GM12878 (cell line): Measurements from ENCODE around the gene L1CAM. TPM values are rescaled to one million over a fixed set of nuclear protein-coding genes. Genes with fewer than 3 reads are reported as not detected.

ENCODE experiments used
- ATAC-seq: fragments of 200-7000 bp; cut with Tn5 transposase; 3 replicates; pipeline ENCODE4 v1.9.1; 2020; ENCODE audit warnings: mild to moderate bottlenecking, moderate library complexity
- BruUV-seq: library from RNA; stranded (reverse); fragments of 400-500 nt; replicated peaks from 2 replicates; lab custom pipeline; 2021; lab: Mats Ljungman, UMichigan
- CTCF ChIA-PET: fragments of 300-600 bp; sonication (Branson Sonifier 250); formaldehyde crosslinking; extraction: SDS; loops from one replicate; lab custom pipeline; 2021; ENCODE audit warnings: inconsistent platforms; lab: Yijun Ruan, JAX
- POLR2A ChIA-PET: fragments of 350-600 bp; formaldehyde crosslinking; extraction: SDS; loops from one replicate; lab custom pipeline; 2021; ENCODE audit warnings: inconsistent platforms; lab: Charles Lee
- RAD21 ChIA-PET: fragments of 300-600 bp; sonication (Branson Sonifier 250); formaldehyde crosslinking; loops from one replicate; lab custom pipeline; 2023; ENCODE audit warnings: antibody characterized with exemption; ENCODE audit not compliant: unreplicated experiment; lab: Charles Lee
- SMC1A ChIA-PET: fragments of 300-600 bp; sonication (Branson Sonifier 250); formaldehyde crosslinking; loops from one replicate; lab custom pipeline; 2023; ENCODE audit not compliant: unreplicated experiment, uncharacterized antibody; lab: Charles Lee
- DNase-seq: peaks from one replicate; pipeline ENCODE4 v3.0.0-alpha.2; 2011; ENCODE audit warnings: low read depth, low spot score
- FAIRE-seq: peaks from 3 replicates; lab custom pipeline; 2011; peaks lifted over from hg19 to GRCh38; lab: Jason Lieb, UNC
- H2AFZ ChIP-seq: 2 replicates; pipeline ENCODE4 v1.6.0; 2011; ENCODE audit warnings: low read depth, low read length, control low read depth; ENCODE audit not compliant: control insufficient read depth
- H3K27ac ChIP-seq: 2 replicates; pipeline ENCODE4 v1.5.1; 2011; ENCODE audit warnings: control low read depth; ENCODE audit not compliant: control insufficient read depth, insufficient read depth
- H3K27me3 ChIP-seq, 2 experiments: replicated peaks in 1 of 2; 2 replicates each; pipeline versions ENCODE4 v1.6.0 to v1.6.1; 2011; ENCODE audit warnings: low read length in 1 of 2; ENCODE audit not compliant: control insufficient read depth in 2 of 2, insufficient read depth in 2 of 2
- H3K36me3 ChIP-seq, 2 experiments: 2 replicates each; pipeline ENCODE4 v1.5.1; 2011; ENCODE audit warnings: low read length in 1 of 2; ENCODE audit not compliant: control insufficient read depth in 2 of 2, insufficient read depth in 2 of 2
- H3K4me1 ChIP-seq: 2 replicates; pipeline ENCODE4 v1.6.1; 2011; ENCODE audit warnings: mild to moderate bottlenecking, low read length, moderate library complexity, mixed read lengths; ENCODE audit not compliant: control insufficient read depth, insufficient read depth
- H3K4me2 ChIP-seq: 2 replicates; pipeline ENCODE4 v1.6.0; 2011; ENCODE audit warnings: control low read depth; ENCODE audit not compliant: control insufficient read depth, insufficient read depth
- H3K4me3 ChIP-seq: fragments of 200-600 bp; sonication (generic); 2 replicates; pipeline ENCODE4 v1.5.1; 2016
- H3K79me2 ChIP-seq: 2 replicates; pipeline ENCODE4 v1.6.0; 2011; ENCODE audit warnings: low read length; ENCODE audit not compliant: control insufficient read depth, insufficient read depth
- H3K9ac ChIP-seq: 2 replicates; pipeline ENCODE4 v1.8.0; 2011; ENCODE audit warnings: low read length, control low read depth, mixed read lengths; ENCODE audit not compliant: control insufficient read depth, insufficient read depth
- H3K9me3 ChIP-seq: replicated peaks from 3 replicates; pipeline ENCODE4 v1.5.1; 2011; ENCODE audit warnings: mild to moderate bottlenecking, low read length; ENCODE audit not compliant: control insufficient read depth, insufficient read depth
- H4K20me1 ChIP-seq: 2 replicates; pipeline ENCODE4 v1.6.0; 2011; ENCODE audit not compliant: control insufficient read depth, insufficient read depth
- ASH2L ChIP-seq: fragments of 300-600, 200-600 bp; sonication (generic); IDR thresholded peaks from 2 replicates; pipeline ENCODE4 v1.6.1; 2017; ENCODE audit warnings: low read depth, mild to moderate bottlenecking, borderline replicate concordance
- HDAC6 ChIP-seq: fragments of 200-600 bp; sonication (generic); IDR thresholded peaks from one replicate; pipeline ENCODE4 v1.8.0; 2017; ENCODE audit warnings: antibody characterized with exemption; ENCODE audit not compliant: unreplicated experiment
- NFYA ChIP-seq: IDR thresholded peaks from 2 replicates; pipeline ENCODE4 v1.6.1; 2011; ENCODE audit warnings: low read depth, mild to moderate bottlenecking, low read length, improper control_type of control experiment, borderline replicate concordance
- NFYB ChIP-seq: IDR thresholded peaks from 2 replicates; pipeline ENCODE4 v1.6.1; 2011; ENCODE audit warnings: low read depth, mild to moderate bottlenecking, low read length, improper control_type of control experiment, moderate library complexity; ENCODE audit not compliant: insufficient read depth
- NR2C1 ChIP-seq: fragments of 450-650 bp; IDR thresholded peaks from 2 replicates; pipeline ENCODE4 v1.6.1; 2017; ENCODE audit warnings: antibody characterized with exemption, mild to moderate bottlenecking, moderate library complexity
- PML ChIP-seq: IDR thresholded peaks from 2 replicates; pipeline ENCODE4 v1.6.1; 2012; ENCODE audit warnings: low read length, inconsistent platforms
- RB1 ChIP-seq: fragments of 450-650 bp; formaldehyde crosslinking; IDR thresholded peaks from 2 replicates; pipeline ENCODE4 v1.6.1; 2017; ENCODE audit warnings: mild to moderate bottlenecking, borderline replicate concordance
- RELA ChIP-seq: fragments of 450-650 bp; IDR thresholded peaks from 2 replicates; pipeline ENCODE4 v1.8.0; 2014; ENCODE audit warnings: borderline replicate concordance; ENCODE audit not compliant: partially characterized antibody
- ZNF384 ChIP-seq: IDR thresholded peaks from 2 replicates; pipeline ENCODE4 v1.6.1; 2012; ENCODE audit warnings: low read depth, mild to moderate bottlenecking, low read length, improper control_type of control experiment, borderline replicate concordance
- WGBS: methylation state at CpG from one replicate; pipeline ENCODE4 v1.1.6; 2016; ENCODE audit warnings: low lambda C conversion rate; ENCODE audit not compliant: insufficient replicate concordance, insufficient coverage; ENCODE audit errors: missing lambda C conversion rate; 5-methylcytosine and 5-hydroxymethylcytosine counted together
- in situ Hi-C: fragments of 300-500 bp; cut with MboI; formaldehyde crosslinking; loops from 9 replicates; pipeline ENCODE4 v1.14.3; 2018; ENCODE audit warnings: mixed read lengths
- intact Hi-C: fragments of 100-400 bp; cut with micrococcal nuclease; formaldehyde crosslinking; loops from one replicate; pipeline ENCODE4 v1.14.2; 2022; ENCODE audit not compliant: unreplicated experiment
- polyA plus RNA-seq, 11 experiments: library from polyadenylated mRNA; depleted of rRNA in 4 of 11; unstranded in 6 of 11; stranded (reverse) in 5 of 11; fragments of >200 nt; fragmentation: Nextera tagmentation in 4 of 11; fragmentation: Illumina TruSeq in 1 of 11; extraction: Ambion mirVana in 4 of 11; extraction: Trizol in 1 of 11; gene quantifications; 1 replicate in 1 of 11; 2 replicates in 10 of 11; pipeline versions ENCODE4 v1.2.1 to v1.2.3, GENCODE V29; 2011 to 2016; ENCODE audit warnings: inconsistent platforms in 2 of 11, missing spikeins in 2 of 11, low read depth in 1 of 11
- total RNA-seq, 4 experiments: library from RNA; depleted of rRNA in 3 of 4; stranded (reverse); fragments of >200 nt in 3 of 4; fragmentation: Illumina TruSeq in 1 of 4; extraction: Trizol in 1 of 4; gene quantifications; 2 replicates each; pipeline versions ENCODE4 v1.2.1 to v1.2.3, GENCODE V29; 2013 to 2021
- TF ChIP-seq, protein P1 (sequence below): fragments of 450-650 bp; formaldehyde crosslinking; IDR thresholded peaks from 2 replicates; pipeline ENCODE4 v1.5.0; 2022; ENCODE audit warnings: mild to moderate bottlenecking, missing genetic modification characterization

Gene L1CAM
- total and polyA plus RNA-seq, 10 of the 15 experiments (the other 5 are each of a cell fraction or from before 2014, with no cell fraction given) = 0.01 to 0.64 (median 0.09) TPM; not detected in 5

DNA sequence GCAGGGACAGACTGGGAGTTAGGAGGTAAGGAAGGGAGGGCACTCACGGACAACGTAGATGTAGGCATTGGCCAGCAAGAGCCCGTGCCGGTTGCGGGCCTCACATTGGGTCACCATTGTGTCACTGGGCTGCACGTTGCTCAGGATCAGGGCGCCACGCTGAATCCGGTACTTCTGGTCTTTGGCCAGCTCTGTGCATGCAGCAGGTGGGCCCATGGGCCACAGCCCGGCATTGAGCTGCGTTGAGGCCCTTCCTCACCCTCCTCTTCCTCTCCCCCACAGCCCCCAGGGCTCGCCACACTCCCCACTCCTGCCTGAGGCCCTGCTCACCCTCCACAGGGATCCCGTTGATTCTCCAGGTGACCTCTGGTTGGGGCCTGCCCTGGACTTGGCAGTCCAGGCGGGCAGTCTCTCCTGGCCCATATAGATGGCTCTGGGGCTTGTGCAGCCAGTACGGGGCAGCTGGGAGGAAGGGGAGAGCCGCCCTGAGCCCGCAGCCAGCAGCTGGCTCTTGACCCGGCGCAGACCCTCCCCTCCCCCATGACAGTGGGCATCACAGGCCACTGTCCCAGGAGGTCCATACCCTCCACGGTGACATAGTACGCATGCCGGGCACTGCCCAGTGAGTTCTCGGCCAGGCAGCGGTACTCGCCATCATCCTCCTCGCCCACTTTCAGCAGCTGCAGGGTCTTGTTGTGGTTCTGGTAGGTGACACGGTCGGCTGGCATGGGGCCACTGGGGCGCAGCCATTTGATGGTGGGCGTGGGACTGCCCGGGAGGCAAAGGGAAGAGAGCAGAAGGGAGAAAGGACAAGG is 16.3 kb downstream of the L1CAM start (continued):
- TF ChIP-seq, protein P1, sequence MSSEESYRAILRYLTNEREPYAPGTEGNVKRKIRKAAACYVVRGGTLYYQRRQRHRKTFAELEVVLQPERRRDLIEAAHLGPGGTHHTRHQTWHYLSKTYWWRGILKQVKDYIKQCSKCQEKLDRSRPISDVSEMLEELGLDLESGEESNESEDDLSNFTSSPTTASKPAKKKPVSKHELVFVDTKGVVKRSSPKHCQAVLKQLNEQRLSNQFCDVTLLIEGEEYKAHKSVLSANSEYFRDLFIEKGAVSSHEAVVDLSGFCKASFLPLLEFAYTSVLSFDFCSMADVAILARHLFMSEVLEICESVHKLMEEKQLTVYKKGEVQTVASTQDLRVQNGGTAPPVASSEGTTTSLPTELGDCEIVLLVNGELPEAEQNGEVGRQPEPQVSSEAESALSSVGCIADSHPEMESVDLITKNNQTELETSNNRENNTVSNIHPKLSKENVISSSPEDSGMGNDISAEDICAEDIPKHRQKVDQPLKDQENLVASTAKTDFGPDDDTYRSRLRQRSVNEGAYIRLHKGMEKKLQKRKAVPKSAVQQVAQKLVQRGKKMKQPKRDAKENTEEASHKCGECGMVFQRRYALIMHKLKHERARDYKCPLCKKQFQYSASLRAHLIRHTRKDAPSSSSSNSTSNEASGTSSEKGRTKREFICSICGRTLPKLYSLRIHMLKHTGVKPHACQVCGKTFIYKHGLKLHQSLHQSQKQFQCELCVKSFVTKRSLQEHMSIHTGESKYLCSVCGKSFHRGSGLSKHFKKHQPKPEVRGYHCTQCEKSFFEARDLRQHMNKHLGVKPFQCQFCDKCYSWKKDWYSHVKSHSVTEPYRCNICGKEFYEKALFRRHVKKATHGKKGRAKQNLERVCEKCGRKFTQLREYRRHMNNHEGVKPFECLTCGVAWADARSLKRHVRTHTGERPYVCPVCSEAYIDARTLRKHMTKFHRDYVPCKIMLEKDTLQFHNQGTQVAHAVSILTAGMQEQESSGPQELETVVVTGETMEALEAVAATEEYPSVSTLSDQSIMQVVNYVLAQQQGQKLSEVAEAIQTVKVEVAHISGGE (CRISPR knock-in tag) = no peak
- no peak for TF ChIP-seq RELA
- no peak for TF ChIP-seq HDAC6

- DNase-seq (no peak), ATAC-seq (no peak), FAIRE-seq (no peak)
- RAD21 ChIA-PET = no interaction called here
- intact Hi-C loops (no loop called here), in situ Hi-C loops (no loop called here)
- Histone ChIP-seq H3K4me1 (no peaks in the 10 kb centered on the region), H3K9me3 (no peaks in the 10 kb centered on the region), H3K27me3 (peaks cover 0 to 2% of the 10 kb centered on the region in 2 experiments; a peak in 2 of 4 replicates), H3K27ac (no peak overlapping the region), H3K36me3 (no peaks in the 10 kb centered on the region), H2AFZ (no peak overlapping the region), H3K9ac (no peak overlapping the region), H3K79me2 (no peaks in the 10 kb centered on the region), H3K4me2 (no peak overlapping the region), H4K20me1 (no peaks in the 10 kb centered on the region), H3K4me3 (no peak overlapping the region)
- SMC1A ChIA-PET = no interaction called here
- WGBS = 38% methylated on average over 26 of the region's 26 CpGs
- CTCF ChIA-PET = no interaction called here
- POLR2A ChIA-PET = no interaction called here
- TF ChIP-seq ASH2L (no peak), RB1 (no peak), PML (no peak), RELA (no peak), NR2C1 (no peak), NFYA (no peak), NFYB (no peak), ZNF384 (no peak)
- BruUV-seq = no TSS peak
These were observed 17.1 kb downstream of the L1CAM start for GRCh38 chrX:153868576-153869472.
